Choroid plexus epithelial cell (primary cell): ENCODE results near the gene CD300LG.

Source experiments
- DNase-seq: peaks from one replicate; pipeline ENCODE4 v3.0.0-alpha.2; 2010; ENCODE audit warnings: low read depth
- H3K4me3 ChIP-seq: 2 replicates; pipeline ENCODE4 v1.5.1; 2011; ENCODE audit warnings: low read depth, mild to moderate bottlenecking, control low read depth, low read length, moderate library complexity
- TF ChIP-seq, protein P1 (sequence below): conservative IDR thresholded peaks from 2 replicates; pipeline ENCODE4 v1.5.1; 2011; ENCODE audit warnings: low read depth, mild to moderate bottlenecking, control low read depth, inconsistent platforms, low read length, moderate library complexity

Gene CD300LG

GRCh38 chr17:43873091-43873490 is 26.1 kb downstream of the CD300LG start:
- no peak overlapping the region for H3K4me3 ChIP-seq
- TF ChIP-seq, protein P1, sequence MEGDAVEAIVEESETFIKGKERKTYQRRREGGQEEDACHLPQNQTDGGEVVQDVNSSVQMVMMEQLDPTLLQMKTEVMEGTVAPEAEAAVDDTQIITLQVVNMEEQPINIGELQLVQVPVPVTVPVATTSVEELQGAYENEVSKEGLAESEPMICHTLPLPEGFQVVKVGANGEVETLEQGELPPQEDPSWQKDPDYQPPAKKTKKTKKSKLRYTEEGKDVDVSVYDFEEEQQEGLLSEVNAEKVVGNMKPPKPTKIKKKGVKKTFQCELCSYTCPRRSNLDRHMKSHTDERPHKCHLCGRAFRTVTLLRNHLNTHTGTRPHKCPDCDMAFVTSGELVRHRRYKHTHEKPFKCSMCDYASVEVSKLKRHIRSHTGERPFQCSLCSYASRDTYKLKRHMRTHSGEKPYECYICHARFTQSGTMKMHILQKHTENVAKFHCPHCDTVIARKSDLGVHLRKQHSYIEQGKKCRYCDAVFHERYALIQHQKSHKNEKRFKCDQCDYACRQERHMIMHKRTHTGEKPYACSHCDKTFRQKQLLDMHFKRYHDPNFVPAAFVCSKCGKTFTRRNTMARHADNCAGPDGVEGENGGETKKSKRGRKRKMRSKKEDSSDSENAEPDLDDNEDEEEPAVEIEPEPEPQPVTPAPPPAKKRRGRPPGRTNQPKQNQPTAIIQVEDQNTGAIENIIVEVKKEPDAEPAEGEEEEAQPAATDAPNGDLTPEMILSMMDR, result peak; percentile 7
- no peak for DNase-seq

DNA sequence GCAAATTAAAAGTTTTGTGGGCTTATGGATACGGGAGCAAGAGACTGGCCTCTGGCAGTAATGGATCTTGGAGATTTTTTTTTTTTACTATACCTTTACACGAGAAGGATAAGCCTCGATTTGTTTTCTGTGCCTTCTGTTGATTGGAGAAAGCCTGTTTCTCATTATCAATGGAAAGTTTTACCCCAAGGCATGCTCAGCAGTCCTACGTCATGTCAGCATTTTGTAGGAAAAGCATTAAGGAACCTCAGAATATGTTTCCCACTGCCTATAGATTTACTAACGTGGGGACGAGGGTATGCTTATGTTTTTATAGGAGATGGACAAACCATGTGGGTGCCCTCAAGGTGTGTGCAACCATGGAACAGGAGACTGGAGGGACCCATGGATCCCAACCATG is 26.8 kb downstream of the CD300LG start:
- no peak for DNase-seq
- H3K4me3 ChIP-seq, result no peak overlapping the region
- TF ChIP-seq, protein P1, result no peak

- no peak for DNase-seq
- TF ChIP-seq, protein P1, result no peak
- no peak overlapping the region for H3K4me3 ChIP-seq
Measured at GRCh38 chr17:43874293-43874692, 27.3 kb downstream of the CD300LG start.

GRCh38 chr17:43875476-43876147 is 28.6 kb downstream of the CD300LG start:
- no peak overlapping the region for H3K4me3 ChIP-seq
- TF ChIP-seq, protein P1, result no peak
- DNase-seq, result no peak

DNA sequence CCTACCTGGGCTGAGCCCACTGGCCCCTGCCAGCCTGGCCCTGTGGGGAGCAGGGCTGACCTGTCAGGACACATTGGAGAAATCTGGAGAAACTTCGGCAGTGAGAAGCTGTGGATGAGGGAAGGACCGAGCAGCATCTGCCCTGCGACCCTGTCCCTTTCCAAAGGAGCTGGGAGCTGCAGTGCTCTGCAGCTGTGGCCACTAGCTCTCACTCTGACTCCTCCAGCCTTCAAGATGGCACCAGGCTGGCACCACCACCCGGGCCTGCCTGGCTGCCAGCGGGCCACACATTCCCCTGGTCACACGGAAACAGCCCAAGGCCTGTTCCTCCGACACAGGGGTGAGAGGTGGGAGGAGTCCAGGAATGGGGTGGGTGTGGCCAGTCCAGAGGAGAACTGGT is 30.1 kb downstream of the CD300LG start:
- TF ChIP-seq, protein P1, result no peak
- no peak overlapping the region for H3K4me3 ChIP-seq
- DNase-seq, result no peak

GRCh38 chr17:43877451-43878155 is 30.6 kb downstream of the CD300LG start:
- no peak overlapping the region for H3K4me3 ChIP-seq
- no peak for DNase-seq
- TF ChIP-seq, protein P1, result no peak
